Neural cell (in vitro differentiated cells): ENCODE results near the gene IL17RB. TPM values are rescaled to one million over a fixed set of nuclear protein-coding genes. Genes with fewer than 3 reads are reported as not detected.

Experiments
- H2AFZ ChIP-seq: fragments of 200-600, 300-800 bp; sonication (generic), shearing (Covaris generic); 2 replicates; pipeline ENCODE4 v1.6.0; 2014; ENCODE audit warnings: low read depth, mild to moderate bottlenecking, antibody characterized with exemption, low read length, moderate library complexity
- H3F3A ChIP-seq: fragments of 200-600 bp; shearing (Covaris generic); 2 replicates; pipeline ENCODE4 v1.6.1; 2016; ENCODE audit warnings: mild to moderate bottlenecking, moderate library complexity, mixed read lengths, antibody characterized with exemption, low read length; ENCODE audit not compliant: insufficient read depth, poor library complexity, severe bottlenecking
- H3K27ac ChIP-seq: fragments of 200-600, 300-800 bp; sonication (generic), shearing (Covaris generic); 2 replicates; pipeline ENCODE4 v1.5.1; 2014; ENCODE audit warnings: mild to moderate bottlenecking, low read length, moderate library complexity
- H3K27me3 ChIP-seq: fragments of 300-800, 200-600 bp; sonication (generic), shearing (Covaris generic); 2 replicates; pipeline ENCODE4 v1.6.0; 2014; ENCODE audit warnings: mild to moderate bottlenecking, low read depth, low read length, moderate library complexity; ENCODE audit not compliant: insufficient read depth
- H3K36me3 ChIP-seq: fragments of 300-800, 200-600 bp; sonication (generic), shearing (Covaris generic); 2 replicates; pipeline ENCODE4 v1.5.1; 2014; ENCODE audit warnings: mild to moderate bottlenecking, antibody characterized with exemption, low read length, moderate library complexity; ENCODE audit not compliant: insufficient read depth
- H3K4me2 ChIP-seq: fragments of 300-800, 200-600 bp; sonication (generic), shearing (Covaris generic); 2 replicates; pipeline ENCODE4 v1.6.0; 2014; ENCODE audit warnings: mild to moderate bottlenecking, low read length
- H3K4me3 ChIP-seq: fragments of 300-800, 200-600 bp; sonication (generic), shearing (Covaris generic); 2 replicates; pipeline ENCODE4 v1.5.1; 2014; ENCODE audit warnings: mild to moderate bottlenecking, low read length, moderate library complexity
- H3K79me2 ChIP-seq: fragments of 200-600 bp; shearing (Covaris generic); replicated peaks from 2 replicates; pipeline ENCODE4 v1.6.0; 2014; ENCODE audit warnings: mild to moderate bottlenecking, low read length, moderate library complexity; ENCODE audit not compliant: insufficient read depth
- H3K9ac ChIP-seq: fragments of 300-800, 200-600 bp; sonication (generic), shearing (Covaris generic); 2 replicates; pipeline ENCODE4 v1.6.1; 2016; ENCODE audit warnings: mild to moderate bottlenecking, low read length, mixed read lengths
- H3K9me2 ChIP-seq: fragments of 200-600 bp; shearing (Covaris generic); 2 replicates; pipeline ENCODE4 v1.6.1; 2016; ENCODE audit warnings: mild to moderate bottlenecking, low read length, mixed read lengths; ENCODE audit not compliant: insufficient read depth
- H3K9me3 ChIP-seq: fragments of 200-600, 300-800 bp; sonication (generic), shearing (Covaris generic); 2 replicates; pipeline ENCODE4 v1.6.1; 2016; ENCODE audit warnings: mild to moderate bottlenecking, mixed run types, low read length, moderate library complexity, mixed read lengths
- H4K20me1 ChIP-seq: fragments of 200-600 bp; shearing (Covaris generic); 2 replicates; pipeline ENCODE4 v1.6.1; 2016; ENCODE audit warnings: mild to moderate bottlenecking, mixed run types; ENCODE audit not compliant: insufficient read depth
- CTCF ChIP-seq: fragments of 450-650 bp; IDR thresholded peaks from 2 replicates; pipeline ENCODE4 v1.5.1; 2014; ENCODE audit warnings: antibody characterized with exemption, mild to moderate bottlenecking, moderate library complexity; ENCODE audit not compliant: poor library complexity, severe bottlenecking
- EP300 ChIP-seq: fragments of 450-650 bp; conservative IDR thresholded peaks from 2 replicates; pipeline ENCODE4 v1.6.1; 2014; ENCODE audit warnings: antibody characterized with exemption, mild to moderate bottlenecking, moderate library complexity; ENCODE audit not compliant: poor library complexity, severe bottlenecking
- EZH2 ChIP-seq: fragments of 200-600, 300-800 bp; shearing (Covaris generic), sonication (generic); IDR thresholded peaks from 2 replicates; pipeline ENCODE4 v1.6.1; 2014; ENCODE audit warnings: antibody characterized with exemption, low read length, borderline replicate concordance, mild to moderate bottlenecking; ENCODE audit not compliant: insufficient read depth, poor library complexity, severe bottlenecking
- MXI1 ChIP-seq: fragments of 450-650 bp; conservative IDR thresholded peaks from 2 replicates; pipeline ENCODE4 v1.6.1; 2014; ENCODE audit warnings: antibody characterized with exemption, mild to moderate bottlenecking; ENCODE audit not compliant: poor library complexity, severe bottlenecking
- POLR2AphosphoS5 ChIP-seq: IDR thresholded peaks from 2 replicates; pipeline ENCODE4 v1.6.1; 2012
- RAD21 ChIP-seq: fragments of 450-650 bp; conservative IDR thresholded peaks from 2 replicates; pipeline ENCODE4 v1.6.1; 2014; ENCODE audit warnings: antibody characterized with exemption, mild to moderate bottlenecking, moderate library complexity
- SMC3 ChIP-seq: fragments of 450-650 bp; conservative IDR thresholded peaks from 2 replicates; pipeline ENCODE4 v1.6.1; 2014; ENCODE audit warnings: antibody characterized with exemption, mild to moderate bottlenecking, moderate library complexity; ENCODE audit not compliant: poor library complexity
- TAF1 ChIP-seq: IDR thresholded peaks from 2 replicates; pipeline ENCODE4 v1.6.1; 2012; ENCODE audit warnings: low read depth
- polyA plus RNA-seq: library from polyadenylated mRNA; depleted of rRNA; stranded (reverse); fragments of >200 nt; gene quantifications from 2 replicates; pipeline ENCODE4 v1.2.3, GENCODE V29; 2014
- TF ChIP-seq, protein P1 (sequence below): IDR thresholded peaks from 2 replicates; pipeline ENCODE4 v1.6.1; 2012; ENCODE audit warnings: borderline replicate concordance

IL17RB gene
- polyA plus RNA-seq, 1 donor from 2014 or later, result 0.83 TPM

- H3F3A ChIP-seq, result no peaks in the 10 kb centered on the region
- H3K36me3 ChIP-seq, result no peaks in the 10 kb centered on the region
- H3K9me3 ChIP-seq, result no peaks in the 10 kb centered on the region
- H3K4me3 ChIP-seq, result no peak overlapping the region
- no peak for TF ChIP-seq CTCF
- no peak for TF ChIP-seq TAF1
- no peak for TF ChIP-seq EZH2
- TF ChIP-seq RAD21, result no peak
- no peak for TF ChIP-seq MXI1
- TF ChIP-seq, protein P1, sequence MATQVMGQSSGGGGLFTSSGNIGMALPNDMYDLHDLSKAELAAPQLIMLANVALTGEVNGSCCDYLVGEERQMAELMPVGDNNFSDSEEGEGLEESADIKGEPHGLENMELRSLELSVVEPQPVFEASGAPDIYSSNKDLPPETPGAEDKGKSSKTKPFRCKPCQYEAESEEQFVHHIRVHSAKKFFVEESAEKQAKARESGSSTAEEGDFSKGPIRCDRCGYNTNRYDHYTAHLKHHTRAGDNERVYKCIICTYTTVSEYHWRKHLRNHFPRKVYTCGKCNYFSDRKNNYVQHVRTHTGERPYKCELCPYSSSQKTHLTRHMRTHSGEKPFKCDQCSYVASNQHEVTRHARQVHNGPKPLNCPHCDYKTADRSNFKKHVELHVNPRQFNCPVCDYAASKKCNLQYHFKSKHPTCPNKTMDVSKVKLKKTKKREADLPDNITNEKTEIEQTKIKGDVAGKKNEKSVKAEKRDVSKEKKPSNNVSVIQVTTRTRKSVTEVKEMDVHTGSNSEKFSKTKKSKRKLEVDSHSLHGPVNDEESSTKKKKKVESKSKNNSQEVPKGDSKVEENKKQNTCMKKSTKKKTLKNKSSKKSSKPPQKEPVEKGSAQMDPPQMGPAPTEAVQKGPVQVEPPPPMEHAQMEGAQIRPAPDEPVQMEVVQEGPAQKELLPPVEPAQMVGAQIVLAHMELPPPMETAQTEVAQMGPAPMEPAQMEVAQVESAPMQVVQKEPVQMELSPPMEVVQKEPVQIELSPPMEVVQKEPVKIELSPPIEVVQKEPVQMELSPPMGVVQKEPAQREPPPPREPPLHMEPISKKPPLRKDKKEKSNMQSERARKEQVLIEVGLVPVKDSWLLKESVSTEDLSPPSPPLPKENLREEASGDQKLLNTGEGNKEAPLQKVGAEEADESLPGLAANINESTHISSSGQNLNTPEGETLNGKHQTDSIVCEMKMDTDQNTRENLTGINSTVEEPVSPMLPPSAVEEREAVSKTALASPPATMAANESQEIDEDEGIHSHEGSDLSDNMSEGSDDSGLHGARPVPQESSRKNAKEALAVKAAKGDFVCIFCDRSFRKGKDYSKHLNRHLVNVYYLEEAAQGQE, result no peak
- TF ChIP-seq EP300, result no peak
- TF ChIP-seq POLR2AphosphoS5, result no peak
- no peak for TF ChIP-seq SMC3
- H3K9ac ChIP-seq, result no peak overlapping the region
- H3K27ac ChIP-seq, result no peak overlapping the region
- H2AFZ ChIP-seq, result no peak overlapping the region
- no peaks in the 10 kb centered on the region for H3K27me3 ChIP-seq
- no peak overlapping the region for H3K4me2 ChIP-seq
- H4K20me1 ChIP-seq, result no peaks in the 10 kb centered on the region
- no peaks in the 10 kb centered on the region for H3K79me2 ChIP-seq
- H3K9me2 ChIP-seq, result no peaks in the 10 kb centered on the region
Observed at GRCh38 chr3:53823026-53823955, 23.1 kb upstream of the IL17RB start.

GRCh38 chr3:53823956-53824657 is 22.3 kb upstream of the IL17RB start:
- Histone ChIP-seq H3K27ac (no peak overlapping the region), H3K4me2 (no peak overlapping the region), H3K36me3 (no peaks in the 10 kb centered on the region)

More at GRCh38 chr3:53823956-53824657, 22.3 kb upstream of the IL17RB start:
- Histone ChIP-seq H3K9me2 (no peaks in the 10 kb centered on the region), H3F3A (no peaks in the 10 kb centered on the region), H3K4me3 (no peak overlapping the region), H3K9ac (no peak overlapping the region), H2AFZ (no peak overlapping the region), H4K20me1 (no peaks in the 10 kb centered on the region), H3K9me3 (no peaks in the 10 kb centered on the region), H3K79me2 (no peaks in the 10 kb centered on the region), H3K27me3 (no peaks in the 10 kb centered on the region)
- no peak for TF ChIP-seq MXI1
- no peak for TF ChIP-seq EP300
- no peak for TF ChIP-seq POLR2AphosphoS5
- TF ChIP-seq EZH2, result no peak
